Measurements from ENCODE around the gene TTC34.

The TTC34 gene

DNA sequence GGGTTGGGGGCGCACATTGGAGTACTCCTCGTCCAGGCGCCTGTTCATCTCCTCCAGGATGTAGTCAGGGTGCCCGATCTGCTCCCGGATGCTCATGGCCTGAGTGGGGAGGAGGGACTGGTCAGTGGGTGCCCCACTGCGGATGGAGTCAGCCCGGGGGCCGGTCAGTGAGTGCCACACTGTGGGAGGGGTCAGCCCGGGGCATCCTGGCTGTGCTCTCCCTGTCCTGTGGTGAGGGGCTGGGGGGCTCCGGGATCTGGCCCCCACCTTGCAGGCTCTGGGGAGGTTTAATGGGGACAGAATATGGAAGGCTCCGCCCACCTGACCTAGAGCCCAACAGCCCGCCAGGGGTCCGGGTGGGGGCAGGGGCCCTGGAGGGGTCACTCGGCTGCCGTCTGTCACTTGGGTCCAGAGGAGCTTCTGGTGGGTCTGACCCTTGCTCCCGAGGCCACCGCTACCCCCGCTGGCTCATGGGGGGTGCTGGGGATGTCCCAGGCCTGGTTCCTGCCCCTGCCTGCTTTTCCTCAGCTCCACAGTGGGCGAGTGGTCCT lies 206.2 kb downstream of the TTC34 start:
- DNase-seq (ENCODE audit: low read depth), result no peak
- TF ChIP-seq, protein P1, sequence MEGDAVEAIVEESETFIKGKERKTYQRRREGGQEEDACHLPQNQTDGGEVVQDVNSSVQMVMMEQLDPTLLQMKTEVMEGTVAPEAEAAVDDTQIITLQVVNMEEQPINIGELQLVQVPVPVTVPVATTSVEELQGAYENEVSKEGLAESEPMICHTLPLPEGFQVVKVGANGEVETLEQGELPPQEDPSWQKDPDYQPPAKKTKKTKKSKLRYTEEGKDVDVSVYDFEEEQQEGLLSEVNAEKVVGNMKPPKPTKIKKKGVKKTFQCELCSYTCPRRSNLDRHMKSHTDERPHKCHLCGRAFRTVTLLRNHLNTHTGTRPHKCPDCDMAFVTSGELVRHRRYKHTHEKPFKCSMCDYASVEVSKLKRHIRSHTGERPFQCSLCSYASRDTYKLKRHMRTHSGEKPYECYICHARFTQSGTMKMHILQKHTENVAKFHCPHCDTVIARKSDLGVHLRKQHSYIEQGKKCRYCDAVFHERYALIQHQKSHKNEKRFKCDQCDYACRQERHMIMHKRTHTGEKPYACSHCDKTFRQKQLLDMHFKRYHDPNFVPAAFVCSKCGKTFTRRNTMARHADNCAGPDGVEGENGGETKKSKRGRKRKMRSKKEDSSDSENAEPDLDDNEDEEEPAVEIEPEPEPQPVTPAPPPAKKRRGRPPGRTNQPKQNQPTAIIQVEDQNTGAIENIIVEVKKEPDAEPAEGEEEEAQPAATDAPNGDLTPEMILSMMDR (conservative IDR thresholded peaks at IDR 0.05; ENCODE audit: low read length), result no peak
- no peak overlapping the region for H3K4me3 ChIP-seq (ENCODE audit: low read length)

DNA sequence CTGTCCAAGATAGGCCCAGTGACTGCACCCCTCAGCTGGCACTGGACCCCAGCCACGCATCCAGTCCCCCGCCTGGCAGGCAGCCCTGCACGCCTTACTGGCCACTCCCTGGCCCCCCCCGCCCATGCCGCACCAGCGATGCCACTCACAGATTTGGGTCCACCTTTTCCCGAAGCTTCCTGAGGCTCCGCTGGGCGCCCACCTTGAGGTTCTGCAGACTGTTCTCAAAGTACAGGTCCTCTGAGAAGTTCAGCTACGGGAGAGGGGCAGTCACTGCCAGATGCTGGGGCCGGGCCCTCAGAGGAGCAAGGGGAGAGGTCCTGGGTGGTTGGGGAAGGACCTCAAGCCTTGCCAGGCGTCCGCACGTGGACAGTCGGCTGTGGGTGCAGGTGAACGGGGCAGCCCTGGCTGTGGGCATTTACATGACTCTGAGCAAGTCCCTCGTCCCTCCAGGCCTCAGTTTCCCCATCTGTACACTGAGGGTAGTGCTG lies 206.8 kb downstream of the TTC34 start:
- H3K4me3 ChIP-seq (ENCODE audit: low read length), result no peak overlapping the region
- TF ChIP-seq, protein P1 (conservative IDR thresholded peaks at IDR 0.05; ENCODE audit: low read length), result no peak
- DNase-seq (ENCODE audit: low read depth), result no peak

DNA sequence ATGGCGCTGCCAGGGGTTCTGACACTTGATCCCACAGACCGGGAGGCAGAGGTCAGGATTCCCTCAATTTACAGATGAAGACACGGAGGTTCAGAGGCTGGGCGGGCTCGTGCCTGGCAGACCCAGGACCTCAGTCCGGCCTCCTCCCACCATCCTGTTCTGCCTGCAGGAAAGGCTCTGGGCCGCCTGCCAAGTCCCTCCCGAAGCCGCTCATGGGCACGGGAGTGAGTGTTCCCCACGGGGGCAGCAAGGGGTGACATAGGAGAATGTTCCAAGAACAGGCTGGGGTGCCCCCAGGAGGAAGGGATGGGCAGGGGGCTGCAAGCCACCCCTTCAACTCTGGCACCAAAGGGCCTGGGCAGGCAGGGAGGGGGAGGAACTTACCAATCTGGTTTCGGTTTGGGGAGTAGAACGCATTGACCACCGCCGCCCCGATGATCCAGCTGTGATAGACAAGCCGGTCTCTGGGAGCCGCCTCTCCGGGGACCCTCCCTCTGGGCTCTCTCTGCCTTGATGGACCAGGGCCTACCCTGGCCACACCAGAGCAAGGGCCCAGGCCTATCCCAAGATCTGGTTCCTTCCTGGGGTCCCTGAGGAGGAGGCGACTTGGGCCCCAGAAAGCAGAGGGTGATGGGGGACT lies 207.4 kb downstream of the TTC34 start:
- no peak overlapping the region for H3K4me3 ChIP-seq (ENCODE audit: low read length)
- TF ChIP-seq, protein P1 (conservative IDR thresholded peaks at IDR 0.05; ENCODE audit: low read length), result no peak
- peak; percentile 16 for DNase-seq (ENCODE audit: low read depth)

DNA sequence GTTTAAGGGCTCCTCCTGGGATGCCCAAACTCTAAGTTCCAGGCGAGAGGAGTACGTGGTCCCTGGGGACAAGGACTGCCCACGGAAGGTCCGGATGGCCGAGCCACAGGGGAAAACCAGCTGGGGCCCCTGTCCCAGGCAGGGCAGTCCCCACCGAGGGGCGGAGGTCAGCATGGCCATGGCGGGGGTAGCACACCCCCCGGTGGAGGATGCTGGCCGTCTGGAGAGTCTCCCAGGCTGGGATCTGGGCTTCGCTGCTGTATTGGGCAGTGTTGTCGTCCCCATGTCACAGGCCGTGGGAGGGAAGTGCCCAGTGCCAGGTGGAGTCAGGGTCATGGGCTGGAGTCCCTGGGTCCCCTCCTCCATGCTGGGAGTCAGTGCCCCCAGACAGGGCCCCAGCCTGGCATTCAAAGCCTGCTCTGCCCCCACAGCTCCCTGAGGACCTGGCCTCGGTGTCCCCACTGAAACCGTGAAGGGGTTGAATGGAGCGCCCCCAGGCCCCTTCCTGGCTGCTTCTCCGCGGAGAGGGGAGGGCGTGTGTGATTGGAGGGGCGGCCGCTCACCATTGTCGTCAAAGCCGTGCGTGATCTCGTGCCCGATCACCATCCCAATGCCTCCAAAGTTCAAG lies 208.1 kb downstream of the TTC34 start:
- TF ChIP-seq, protein P1 (conservative IDR thresholded peaks at IDR 0.05; ENCODE audit: low read length), result no peak
- no peak overlapping the region for H3K4me3 ChIP-seq (ENCODE audit: low read length)
- no peak for DNase-seq (ENCODE audit: low read depth)

DNA sequence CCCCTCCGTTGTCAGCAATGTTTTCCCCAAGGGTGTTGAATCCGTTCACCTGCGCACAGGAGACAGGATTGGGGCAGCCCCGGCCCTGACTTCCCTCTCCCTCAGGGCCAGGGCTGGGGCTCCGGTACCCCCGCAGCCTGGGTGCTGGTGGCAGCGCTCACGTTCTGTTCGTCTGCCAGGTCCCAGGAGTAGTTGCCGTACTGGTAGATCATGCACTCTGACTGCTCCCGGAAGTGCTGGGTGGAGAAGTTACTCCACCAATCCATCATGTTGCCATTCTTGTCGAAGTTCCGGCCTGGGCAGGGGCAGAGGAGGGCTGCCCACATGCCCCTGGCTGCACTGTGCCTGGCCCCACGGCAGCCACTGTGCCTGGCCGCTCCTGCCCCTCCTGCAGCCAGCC lies 208.8 kb downstream of the TTC34 start:
- DNase-seq (ENCODE audit: low read depth), result no peak
- TF ChIP-seq, protein P1 (conservative IDR thresholded peaks at IDR 0.05; ENCODE audit: low read length), result no peak
- H3K4me3 ChIP-seq (ENCODE audit: low read length), result no peak overlapping the region

DNA sequence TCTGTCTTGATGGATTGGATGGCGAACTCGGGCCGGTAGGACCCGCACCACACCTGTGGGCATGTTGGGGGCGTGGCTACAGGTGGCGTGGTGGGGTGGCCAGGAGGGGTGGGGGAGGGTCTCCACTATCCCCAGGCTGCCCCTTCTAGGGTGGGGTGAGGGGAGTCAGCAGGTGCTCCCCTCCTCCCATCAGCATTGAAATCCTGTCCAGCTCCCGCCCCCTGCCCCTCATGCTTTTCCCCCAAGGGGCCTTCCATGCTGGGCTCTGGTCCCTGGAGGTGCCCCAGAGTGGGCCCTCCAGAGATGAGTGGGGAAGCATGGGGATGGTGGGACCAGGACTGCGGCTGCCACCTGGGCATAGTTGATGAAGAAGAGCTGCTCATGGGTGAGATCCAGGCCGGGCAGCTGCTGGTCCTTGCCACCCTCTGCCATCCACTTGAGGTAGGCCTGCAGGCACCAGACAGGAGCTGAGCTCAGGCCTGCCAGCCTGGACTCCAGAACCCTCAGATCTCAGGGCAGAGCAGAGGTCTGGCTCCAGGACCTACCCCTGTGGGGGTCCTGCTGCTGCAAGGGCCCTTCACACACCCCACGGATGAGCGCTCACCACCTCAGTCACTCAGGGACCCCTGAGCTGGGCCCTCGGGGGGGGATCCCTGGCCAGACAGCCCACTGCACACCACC lies 209.8 kb downstream of the TTC34 start:
- TF ChIP-seq, protein P1 (conservative IDR thresholded peaks at IDR 0.05; ENCODE audit: low read length), result no peak
- H3K4me3 ChIP-seq (ENCODE audit: low read length), result no peak overlapping the region
- no peak for DNase-seq (ENCODE audit: low read depth)
